Measurements from ENCODE around the gene TUBE1. TPM values are rescaled to one million over a fixed set of nuclear protein-coding genes. Genes with fewer than 3 reads are reported as not detected.

TUBE1 gene
- total RNA-seq, 3 donors from 2014 or later: 27.7 to 72.4 (median 48.2) TPM

GRCh38 chr6:112118034-112118433 lies 30.8 kb upstream of the TUBE1 start:
- H3K36me3 ChIP-seq: no peaks in the 10 kb centered on the region

GRCh38 chr6:112117554-112117953 lies 30.3 kb upstream of the TUBE1 start:
- no peaks in the 10 kb centered on the region for H3K36me3 ChIP-seq
- TF ChIP-seq CTCF (IDR thresholded peaks at IDR 0.05): no peak
- no peak for TF ChIP-seq POLR2AphosphoS5 (IDR thresholded peaks at IDR 0.05)
- no peak for TF ChIP-seq POLR2A (IDR thresholded peaks at IDR 0.05)
- DNase-seq (ENCODE audit: low spot score in 2 of 2): no peak

More at GRCh38 chr6:112118034-112118433, 30.8 kb upstream of the TUBE1 start:
- TF ChIP-seq POLR2AphosphoS5 (IDR thresholded peaks at IDR 0.05): no peak
- no peak for TF ChIP-seq CTCF (IDR thresholded peaks at IDR 0.05)
- no peak for TF ChIP-seq POLR2A (IDR thresholded peaks at IDR 0.05)
- Histone ChIP-seq H3K27ac (no peak overlapping the region), H3K4me3 (no peak overlapping the region), H3K27me3 (no peaks in the 10 kb centered on the region), H3K4me1 (no peaks in the 10 kb centered on the region), H3K9me3 (no peaks in the 10 kb centered on the region)
- no peak for DNase-seq (ENCODE audit: low spot score in 2 of 2)
- intact Hi-C loops (cut with DNase I; ENCODE audit: low total_unique reads): no loop called here

GRCh38 chr6:112116221-112116620 lies 28.9 kb upstream of the TUBE1 start:
- DNase-seq (ENCODE audit: low spot score in 2 of 2): no peak
- intact Hi-C loops (cut with DNase I; ENCODE audit: low total_unique reads): no loop called here
- no peaks in the 10 kb centered on the region for H3K4me1 ChIP-seq
- H3K36me3 ChIP-seq: no peaks in the 10 kb centered on the region
- no peak overlapping the region for H3K4me3 ChIP-seq
- H3K27me3 ChIP-seq: no peaks in the 10 kb centered on the region
- no peak for TF ChIP-seq POLR2A (IDR thresholded peaks at IDR 0.05)
- TF ChIP-seq POLR2AphosphoS5 (IDR thresholded peaks at IDR 0.05): no peak
- TF ChIP-seq CTCF (IDR thresholded peaks at IDR 0.05): no peak
- H3K9me3 ChIP-seq: no peaks in the 10 kb centered on the region
- no peak overlapping the region for H3K27ac ChIP-seq

More at GRCh38 chr6:112117554-112117953, 30.3 kb upstream of the TUBE1 start:
- Histone ChIP-seq H3K27ac (no peak overlapping the region), H3K4me1 (no peaks in the 10 kb centered on the region), H3K27me3 (no peaks in the 10 kb centered on the region), H3K4me3 (no peak overlapping the region), H3K9me3 (no peaks in the 10 kb centered on the region)
- intact Hi-C loops (cut with DNase I; ENCODE audit: low total_unique reads): no loop called here

GRCh38 chr6:112114577-112115223 lies 27.4 kb upstream of the TUBE1 start:
- no peak overlapping the region for H3K27ac ChIP-seq
- TF ChIP-seq POLR2AphosphoS5 (IDR thresholded peaks at IDR 0.05) (no peak), CTCF (IDR thresholded peaks at IDR 0.05) (no peak), POLR2A (IDR thresholded peaks at IDR 0.05) (no peak)
- DNase-seq (ENCODE audit: low spot score in 2 of 2): no peak
- H3K27me3 ChIP-seq: no peaks in the 10 kb centered on the region
- intact Hi-C loops (cut with DNase I; ENCODE audit: low total_unique reads): no loop called here
- no peak overlapping the region for H3K4me3 ChIP-seq
- H3K9me3 ChIP-seq: no peaks in the 10 kb centered on the region
- no peaks in the 10 kb centered on the region for H3K4me1 ChIP-seq
- H3K36me3 ChIP-seq: no peaks in the 10 kb centered on the region

- DNase-seq (ENCODE audit: low spot score in 2 of 2): no peak
- Histone ChIP-seq H3K27ac (no peak overlapping the region), H3K9me3 (no peaks in the 10 kb centered on the region), H3K4me3 (no peak overlapping the region), H3K4me1 (no peaks in the 10 kb centered on the region), H3K27me3 (no peaks in the 10 kb centered on the region), H3K36me3 (no peaks in the 10 kb centered on the region)
- TF ChIP-seq POLR2A (IDR thresholded peaks at IDR 0.05) (no peak), POLR2AphosphoS5 (IDR thresholded peaks at IDR 0.05) (no peak), CTCF (IDR thresholded peaks at IDR 0.05) (no peak)
- intact Hi-C loops (cut with DNase I; ENCODE audit: low total_unique reads): no loop called here
Measured at GRCh38 chr6:112113918-112114317, 26.6 kb upstream of the TUBE1 start.

Data from breast epithelium (tissue), 4 donors.